ENCODE data around the gene GCFC2.

- no peak for TF ChIP-seq CTCF (IDR thresholded peaks at IDR 0.05; ENCODE audit: low read depth, low read length)
- TF ChIP-seq EZH2phosphoT487 (IDR thresholded peaks at IDR 0.05; ENCODE audit: low read depth), result no peak
Observed at GRCh38 chr2:75637568-75637967, 73.1 kb downstream of the GCFC2 start.

All from OCI-LY3 (cell line).